Limb (tissue), 2 donors: ENCODE results near the gene PPP6R2.

Source experiments
- DNase-seq, 2 donors: peaks; one replicate each; pipeline ENCODE4 v3.0.0-alpha.2; 2016; ENCODE audit errors: extremely low spot score in 2 of 2

PPP6R2 gene

DNA sequence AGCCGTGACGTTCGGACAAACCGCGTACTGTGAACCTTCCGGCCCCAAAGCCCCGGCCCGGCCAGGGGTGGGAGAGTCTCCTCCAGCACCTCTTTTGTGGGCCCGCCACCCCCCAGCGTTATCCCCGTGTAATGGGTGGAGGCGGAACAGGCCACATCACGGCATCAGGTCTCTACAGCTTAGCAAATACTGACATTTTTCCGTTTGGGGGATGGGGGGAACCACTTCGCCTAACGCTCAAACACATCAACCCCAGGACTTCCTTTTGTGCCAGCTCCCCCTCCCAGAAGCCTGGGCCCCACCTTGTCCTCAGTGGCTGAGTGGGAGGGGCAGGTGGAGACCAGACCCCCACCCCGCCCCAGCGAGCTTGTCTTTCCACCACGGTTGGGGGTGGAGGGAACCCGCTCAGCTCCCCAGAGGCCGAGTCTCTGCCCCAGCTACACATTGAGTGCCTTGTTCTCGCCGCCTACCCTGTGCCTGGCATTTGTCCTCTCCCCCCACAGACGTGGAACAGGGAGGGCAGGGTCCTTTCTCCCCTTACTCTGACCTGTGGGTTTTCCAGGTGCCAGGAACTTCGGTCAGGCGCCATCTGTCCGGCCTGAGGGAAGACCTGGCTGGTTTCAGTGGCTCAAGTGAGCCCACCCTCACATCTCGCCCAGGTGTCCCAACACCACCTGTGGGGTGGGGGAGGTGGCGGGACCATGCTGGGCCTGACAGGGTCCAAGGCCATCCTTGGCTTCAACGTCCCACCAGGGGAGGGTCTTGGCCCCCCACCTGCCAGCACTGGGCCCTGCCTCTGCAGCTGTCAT is 102.1 kb downstream of the PPP6R2 start:
- no peak for DNase-seq

DNA sequence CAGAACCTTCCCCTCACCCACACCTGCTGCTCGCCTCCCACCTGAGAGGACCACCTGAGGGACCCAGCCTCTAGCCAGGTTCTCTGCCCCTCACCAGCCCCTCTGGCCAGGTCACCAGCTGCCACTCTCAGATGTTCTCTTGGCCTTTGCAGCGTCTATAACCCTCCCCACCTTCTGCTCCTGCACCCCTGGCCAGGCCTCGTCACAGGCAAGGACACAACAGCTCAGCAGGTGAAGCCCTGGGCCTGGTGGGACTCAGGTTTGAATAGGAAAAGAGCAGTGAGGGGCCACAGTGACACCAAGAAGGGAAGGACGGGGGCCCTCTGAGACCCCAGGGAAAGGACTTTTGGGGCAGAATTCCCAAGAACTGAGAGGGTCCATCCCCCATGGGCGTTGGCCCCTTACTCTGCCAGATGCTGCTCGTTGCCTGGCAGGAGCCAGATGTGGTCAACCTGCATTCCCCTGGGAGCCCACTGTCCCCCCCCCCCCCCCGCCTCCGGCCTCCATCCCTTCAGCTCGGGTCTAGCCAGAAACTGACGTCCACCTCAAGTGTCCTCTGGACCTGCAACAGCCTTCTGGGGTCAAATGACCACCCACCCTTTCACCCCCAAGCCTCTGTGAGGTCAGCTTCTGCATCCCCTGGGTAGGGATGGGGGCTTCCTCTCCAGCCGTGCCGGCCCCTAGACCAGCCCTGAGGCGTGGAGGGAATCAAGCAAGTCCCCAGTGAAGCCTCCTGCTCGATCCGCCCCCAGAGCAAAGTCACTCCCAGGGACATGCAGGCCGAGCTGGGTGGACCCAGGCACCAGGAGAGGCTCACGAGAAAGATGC is 103.0 kb downstream of the PPP6R2 start:
- no peak for DNase-seq

DNA sequence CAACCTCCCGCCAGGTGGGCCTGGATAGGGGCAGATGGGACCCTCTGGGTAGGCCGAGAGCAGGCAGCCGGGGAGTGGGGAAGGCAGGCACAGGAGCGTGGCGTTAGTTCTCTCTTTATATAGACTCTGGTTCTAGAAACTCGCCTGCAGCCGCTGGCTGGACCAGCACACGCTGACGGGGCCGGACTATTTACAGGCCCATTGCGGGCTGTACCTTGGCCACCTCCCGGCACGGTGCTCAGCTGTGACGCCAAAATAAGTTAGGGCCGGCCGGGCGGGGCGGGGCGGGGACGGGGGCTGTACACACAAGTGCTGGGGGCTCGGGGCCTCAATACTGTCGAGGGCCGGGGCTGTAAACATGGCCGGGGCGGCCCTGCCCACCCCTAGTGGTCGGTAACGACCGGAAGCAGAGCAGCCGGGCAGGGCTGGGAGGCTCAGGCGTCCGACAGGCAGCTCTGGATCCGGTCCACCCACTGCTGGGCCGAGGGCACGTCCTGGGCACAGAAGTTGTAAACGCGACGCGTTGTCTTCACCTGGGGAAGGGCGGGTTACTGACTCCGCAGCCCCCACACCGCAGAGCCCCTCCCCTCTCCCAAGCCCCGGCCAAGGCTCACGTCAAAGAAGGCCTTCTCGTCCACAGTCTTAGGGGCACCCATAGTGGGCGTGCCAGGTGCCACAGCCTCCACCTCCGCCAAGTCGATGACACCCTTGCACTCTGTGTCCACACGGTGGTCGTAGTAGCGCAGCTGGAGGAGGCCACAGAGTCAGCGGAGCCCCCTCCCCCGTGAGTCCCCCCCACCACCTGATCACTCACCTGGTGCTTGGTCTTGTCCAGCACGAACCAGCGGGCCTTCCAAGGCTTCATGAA is 103.8 kb downstream of the PPP6R2 start:
- DNase-seq, result no peak

DNA sequence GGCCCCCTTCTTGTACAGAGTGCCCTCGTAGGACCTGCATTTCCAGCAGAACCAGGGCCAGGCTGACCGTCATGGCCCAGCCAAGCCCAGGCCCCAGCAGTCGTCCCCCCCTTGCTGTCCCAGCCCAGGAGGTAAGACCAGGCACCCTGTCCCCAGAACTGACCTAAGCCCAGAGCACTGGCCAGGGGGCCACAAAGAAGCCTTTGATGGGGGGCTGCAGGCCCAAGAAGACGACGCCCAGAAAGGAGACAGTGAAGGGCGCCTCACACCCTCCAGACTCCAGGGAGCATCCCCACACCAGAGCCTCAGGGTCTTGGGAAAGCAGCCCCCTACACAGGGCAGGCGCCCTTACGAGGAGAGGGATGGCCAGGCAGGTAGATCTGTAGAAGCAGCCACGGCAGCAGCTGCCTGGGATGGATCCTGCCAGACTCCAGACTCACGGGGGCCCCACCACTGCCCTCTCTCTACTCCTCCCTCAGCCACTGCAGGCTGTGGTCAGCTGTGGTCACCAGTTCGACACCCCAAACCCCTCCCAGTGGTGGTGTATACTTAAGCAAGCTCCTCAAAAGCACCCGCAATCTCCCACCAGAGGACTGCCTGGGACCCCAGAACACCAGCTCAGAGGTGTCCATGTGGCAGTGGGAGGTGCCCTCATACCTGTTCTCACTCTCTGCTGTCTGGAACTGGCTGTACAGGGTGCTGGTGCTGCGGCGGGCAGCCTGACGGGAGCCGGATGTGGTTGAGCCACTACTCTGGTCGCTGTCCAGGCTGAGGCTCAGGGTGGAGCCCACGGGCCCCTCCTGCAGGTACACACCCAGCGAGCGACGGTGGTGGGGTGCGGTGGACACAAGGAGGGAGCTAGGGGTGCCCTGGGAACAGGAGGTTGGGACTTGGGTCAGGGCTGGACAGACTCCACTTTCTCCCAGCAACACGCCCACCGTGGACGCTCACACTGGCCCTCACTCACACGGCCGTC is 104.7 kb downstream of the PPP6R2 start:
- no peak for DNase-seq

GRCh38 chr22:50452649-50453048 is 109.5 kb downstream of the PPP6R2 start:
- DNase-seq, result no peak

DNA sequence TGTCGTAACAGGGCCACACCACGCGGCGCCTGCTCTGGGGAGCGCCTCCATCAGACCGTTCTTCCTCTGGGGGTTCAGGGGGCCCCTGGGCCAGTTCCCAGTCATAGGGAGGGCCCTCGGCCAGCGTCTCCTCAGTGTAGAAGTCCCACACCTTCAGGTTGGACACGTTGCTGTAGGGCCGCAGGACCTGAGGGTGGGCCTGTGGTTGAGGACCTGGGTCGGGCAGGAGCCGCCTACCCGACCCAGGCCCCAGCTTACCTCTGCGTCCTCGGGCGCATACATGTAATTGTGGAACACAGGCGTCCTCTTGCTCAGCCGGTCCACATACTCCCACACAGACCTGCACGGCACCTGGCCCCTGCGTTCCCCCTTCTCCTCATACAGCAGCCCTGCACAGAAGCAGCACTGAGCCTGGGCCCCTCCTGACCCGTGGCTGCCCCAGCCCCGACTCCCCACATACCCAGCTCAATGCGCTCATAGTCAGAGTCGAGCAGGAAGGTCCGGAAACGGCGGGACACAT is 111.5 kb downstream of the PPP6R2 start:
- no peak for DNase-seq

- DNase-seq, result no peak
Measured at GRCh38 chr22:50455201-50455600, 112.1 kb downstream of the PPP6R2 start.

DNA sequence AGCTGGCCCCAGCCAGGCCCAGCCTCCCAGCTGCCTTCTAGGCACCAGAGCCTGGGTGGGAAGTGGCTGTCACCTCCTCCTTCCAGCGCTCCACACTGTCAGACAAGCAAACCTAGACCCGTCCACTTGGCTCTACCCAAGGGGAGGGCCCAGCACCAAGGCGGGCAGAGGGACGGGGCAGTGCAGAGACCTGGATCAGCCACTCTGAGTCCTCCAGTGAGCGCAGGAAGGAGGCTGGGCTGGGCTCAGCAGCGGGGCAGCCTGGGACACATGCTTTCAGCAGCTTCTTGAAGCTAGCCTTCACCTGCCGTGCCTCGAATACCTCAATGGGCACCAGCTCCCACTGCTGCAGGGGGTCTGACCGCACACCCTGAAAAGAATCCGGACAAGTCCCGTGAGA is 112.9 kb downstream of the PPP6R2 start:
- no peak for DNase-seq

DNA sequence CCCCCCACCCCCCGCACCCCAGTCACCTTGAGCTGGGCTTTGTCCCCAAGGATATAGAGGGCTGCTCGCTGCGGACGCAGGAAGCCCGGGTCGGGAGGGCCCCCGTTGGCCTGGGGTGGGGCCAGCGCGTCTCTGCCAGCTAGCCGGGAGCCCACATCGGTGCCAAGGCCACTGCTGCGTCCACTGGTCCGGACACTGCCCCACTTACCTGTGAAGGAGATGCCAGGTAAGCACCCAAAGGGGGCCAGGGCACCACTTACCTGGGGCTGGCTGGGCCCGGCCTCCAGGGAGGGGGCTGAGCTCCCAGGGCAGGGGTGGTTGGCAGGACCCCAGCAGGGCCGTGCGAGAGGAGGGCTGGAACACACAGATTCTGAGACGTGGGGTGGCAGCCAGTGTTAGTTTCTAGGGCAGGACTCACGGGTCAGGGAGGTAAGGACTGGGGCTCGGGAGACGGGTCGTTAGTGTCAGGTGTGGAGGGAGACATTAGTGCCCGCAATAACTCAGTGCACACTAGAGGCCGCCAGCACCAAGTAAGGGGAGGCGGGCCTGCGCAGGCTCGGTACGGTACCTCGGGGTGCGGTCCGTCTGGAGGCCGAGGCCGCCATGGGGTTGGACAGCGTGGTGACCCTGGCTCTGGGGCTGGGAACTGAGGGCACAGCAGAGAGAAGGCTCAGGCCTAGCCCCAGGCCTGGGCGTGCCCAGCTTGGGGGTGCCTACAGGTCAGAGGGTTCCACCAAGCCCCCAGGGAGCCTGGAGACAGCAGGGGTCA is 113.5 kb downstream of the PPP6R2 start:
- DNase-seq, result no peak

DNA sequence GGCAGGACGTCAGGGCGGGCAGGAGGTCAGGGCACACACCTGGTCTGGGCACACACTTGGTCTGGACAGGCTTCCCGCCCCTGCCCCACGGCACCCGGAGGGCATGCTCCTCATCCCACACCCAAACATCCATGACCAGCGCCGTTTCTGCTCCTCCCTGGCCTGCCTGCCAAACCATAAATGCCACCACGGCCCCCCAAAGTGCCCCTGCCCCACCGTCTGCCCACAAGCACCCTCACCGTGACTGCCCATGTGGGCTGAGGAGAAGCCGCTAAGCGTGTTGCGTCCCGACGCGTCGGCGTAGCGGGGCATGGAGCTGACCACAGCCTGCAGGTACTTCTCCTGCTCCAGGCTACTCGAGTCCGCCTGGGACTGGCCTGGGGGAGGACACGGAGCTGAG is 115.9 kb downstream of the PPP6R2 start:
- no peak for DNase-seq

GRCh38 chr22:50459496-50460140 is 116.5 kb downstream of the PPP6R2 start:
- DNase-seq, result no peak

DNA sequence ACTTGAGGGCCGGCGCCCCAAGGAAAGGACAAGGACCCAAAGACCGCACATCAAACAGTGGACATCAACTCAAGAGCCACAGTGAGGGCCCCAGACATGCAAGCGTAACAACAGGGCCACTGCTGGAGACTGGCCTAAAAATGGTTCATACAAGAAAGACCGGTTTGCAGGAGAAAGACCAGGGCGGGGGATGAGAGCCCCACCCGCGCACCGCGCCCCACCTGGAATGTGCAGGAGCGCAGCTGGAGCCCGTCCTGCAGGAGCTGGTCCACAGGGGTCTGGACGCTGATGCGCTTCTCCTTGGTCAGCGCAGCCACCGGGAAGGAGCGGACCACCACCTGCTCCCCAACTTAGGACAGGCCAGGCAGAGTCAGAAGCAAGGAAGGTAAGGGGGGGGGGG is 117.8 kb downstream of the PPP6R2 start:
- no peak for DNase-seq

DNA sequence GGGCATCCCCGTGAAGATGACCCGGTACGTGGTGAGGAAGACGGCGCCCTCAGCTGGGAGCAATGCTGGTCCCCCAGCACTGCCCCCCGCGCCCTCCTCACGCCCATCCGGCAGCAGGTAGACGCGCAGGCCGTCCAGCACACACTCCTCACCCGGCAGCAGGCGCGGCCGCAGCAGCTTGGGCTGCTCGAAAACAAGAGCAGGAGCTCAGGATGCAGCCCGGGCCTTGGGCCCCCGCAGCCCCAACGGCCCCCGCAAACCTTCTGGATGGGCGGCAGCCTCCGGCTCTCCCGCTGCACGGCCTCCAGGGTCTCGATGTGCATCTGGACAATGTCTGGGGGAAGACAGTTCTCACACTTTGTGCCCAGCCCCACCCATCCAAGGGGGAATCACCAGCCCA is 118.4 kb downstream of the PPP6R2 start:
- no peak for DNase-seq

DNA sequence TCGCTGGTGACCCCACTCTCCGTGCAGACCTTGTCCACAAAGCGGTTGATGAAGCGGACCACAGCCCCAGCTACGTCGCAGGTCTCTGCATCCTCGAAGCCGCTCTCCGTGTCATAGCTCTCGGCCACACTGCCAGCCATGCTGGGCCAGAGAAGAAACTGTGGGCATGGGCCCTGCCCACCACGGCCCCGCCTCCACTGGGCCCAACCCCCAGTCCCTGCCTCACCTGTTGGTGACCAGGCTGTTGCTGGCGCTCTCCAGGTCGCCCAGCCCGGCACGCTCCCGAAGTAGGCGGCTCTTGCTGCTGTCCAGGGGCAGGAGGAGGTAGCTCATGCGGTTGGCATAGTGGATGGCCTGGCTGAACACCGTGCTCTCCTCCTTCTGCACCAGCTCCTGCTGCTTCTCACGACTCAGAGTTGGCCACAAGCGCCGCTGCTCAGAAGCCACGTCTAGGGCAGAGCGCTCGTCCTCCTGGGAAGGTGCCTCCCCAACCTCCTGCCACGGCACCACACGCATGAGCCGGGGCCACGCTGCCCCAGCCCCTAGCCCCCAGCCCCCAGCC is 118.9 kb downstream of the PPP6R2 start:
- DNase-seq, result no peak

DNA sequence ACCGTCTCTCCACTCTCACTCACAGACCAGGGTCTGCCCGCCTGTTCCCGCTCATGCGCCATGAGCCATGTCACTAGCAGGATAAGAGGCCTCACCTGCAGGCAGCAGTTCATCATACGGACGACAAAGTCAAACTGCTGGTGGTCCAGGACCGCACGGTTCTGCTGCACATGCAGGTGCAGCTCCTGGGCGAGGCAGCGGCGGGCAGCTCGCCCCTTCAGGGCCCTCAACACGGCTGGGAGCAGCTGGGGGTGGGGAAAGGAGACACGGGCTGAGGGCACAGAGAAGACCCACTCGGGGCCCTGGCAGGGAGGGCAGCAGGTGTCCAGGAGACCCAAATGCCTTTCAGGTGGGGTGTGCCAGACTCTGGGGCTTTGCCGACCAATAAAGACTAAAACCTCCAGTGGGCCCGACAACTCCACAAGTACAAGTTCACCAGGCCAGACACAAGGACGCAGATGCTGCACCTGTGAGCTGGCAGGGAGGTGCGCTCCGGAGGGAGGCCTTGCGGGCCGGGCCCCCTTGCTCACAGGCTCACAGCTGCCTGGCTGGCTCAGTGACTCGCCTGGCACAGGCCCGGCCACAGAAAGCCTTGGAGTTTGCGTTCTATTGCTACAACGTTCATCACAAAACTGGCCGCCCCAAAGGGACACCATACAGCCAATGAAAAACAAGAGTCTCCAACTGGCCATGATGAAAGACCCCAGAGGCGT is 120.2 kb downstream of the PPP6R2 start:
- no peak for DNase-seq

GRCh38 chr22:50464451-50464850 is 121.3 kb downstream of the PPP6R2 start:
- no peak for DNase-seq

DNA sequence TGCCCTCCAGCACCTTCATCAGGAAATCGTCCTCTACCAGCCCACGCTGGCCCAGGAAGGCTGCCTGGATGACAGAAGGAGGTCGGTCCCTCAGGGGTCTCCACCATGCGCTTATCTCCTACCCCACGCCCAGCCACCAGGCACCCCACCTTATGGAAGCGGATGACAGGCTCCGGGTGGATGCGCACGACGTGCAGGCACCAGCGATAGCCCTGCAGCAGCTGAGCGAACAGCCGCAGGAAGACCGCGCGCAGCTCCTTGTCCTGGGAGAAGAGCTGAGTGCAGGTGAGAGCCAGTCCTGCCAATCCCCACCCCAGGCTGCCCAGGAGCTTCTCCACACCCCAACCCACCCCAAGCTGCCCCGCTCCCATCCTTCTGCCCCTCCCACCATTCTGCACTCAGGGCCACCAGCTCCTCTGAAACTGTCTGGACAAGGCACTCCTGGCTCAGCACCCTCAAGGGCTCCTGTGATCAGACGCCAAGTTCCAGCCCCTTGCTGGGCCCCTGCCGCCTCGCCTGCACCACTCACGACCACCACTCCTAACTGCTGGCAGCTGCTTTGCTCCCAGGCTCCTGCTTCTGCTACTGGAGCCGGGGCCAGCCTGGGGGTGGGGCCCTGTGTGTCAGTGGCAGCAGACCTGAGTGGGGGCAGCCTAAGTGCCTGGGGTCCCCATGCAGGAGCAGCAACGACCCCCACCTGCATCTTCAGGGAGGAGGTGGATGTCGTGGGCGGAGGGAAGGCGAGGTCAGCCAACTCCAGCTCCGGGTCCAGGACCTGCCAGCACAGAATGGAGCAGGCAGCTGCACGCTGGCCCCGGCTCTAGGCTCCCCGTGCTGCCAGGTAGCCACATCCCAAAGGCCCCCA is 122.2 kb downstream of the PPP6R2 start:
- no peak for DNase-seq
